Measurements from ENCODE around the gene MRPL17.
"Not testable (repeated sequence)": the region's sequence is repeated elsewhere in the genome, so short reads cannot be mapped to it uniquely, and the experiment has no call there.

Gene MRPL17

GRCh38 chr11:6703247-6704063 lies 20.3 kb upstream of the MRPL17 start:
- Histone ChIP-seq H3K4me3 (replicated peaks; ENCODE audit: low read depth, low read length) (no peak overlapping the region), H3K36me3 (ENCODE audit: control insufficient read depth, insufficient read depth, low read length) (peaks cover 1% of the 10 kb centered on the region; the same call in 1 of the 2 replicates), H3K27me3 (replicated peaks; ENCODE audit: control insufficient read depth, insufficient read depth, low read length) (no peaks in the 10 kb centered on the region)
- DNase-seq (ENCODE audit: extremely low read depth, insufficient read length), result no peak
- TF ChIP-seq CTCF (IDR thresholded peaks at IDR 0.05; ENCODE audit: insufficient read depth, low read length, poor library complexity, severe bottlenecking), result peak; percentile 50

DNA sequence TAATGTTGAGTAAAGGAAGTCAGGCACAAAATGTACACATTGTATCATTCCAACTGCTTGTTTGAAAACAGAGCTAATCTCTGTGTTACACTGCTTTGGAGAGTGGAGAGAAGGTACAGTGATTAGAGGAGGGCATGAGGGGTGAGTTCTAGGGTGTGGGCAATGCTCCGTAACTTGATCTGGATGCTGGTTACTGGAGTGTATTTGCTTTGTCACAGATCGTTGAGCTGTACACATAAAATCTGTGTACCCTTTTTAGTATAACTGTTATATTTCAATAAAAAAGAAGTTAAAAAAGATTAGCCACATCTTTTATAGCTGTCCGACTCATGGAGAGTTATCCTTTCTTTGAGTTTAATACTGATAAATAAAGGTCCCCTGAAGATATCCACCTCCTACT lies 18.8 kb upstream of the MRPL17 start:
- not testable (repeated sequence) for H3K27me3 ChIP-seq (replicated peaks; ENCODE audit: control insufficient read depth, insufficient read depth, low read length); DNase-seq (ENCODE audit: extremely low read depth, insufficient read length); H3K4me3 ChIP-seq (replicated peaks; ENCODE audit: low read depth, low read length); H3K36me3 ChIP-seq (ENCODE audit: control insufficient read depth, insufficient read depth, low read length)

DNA sequence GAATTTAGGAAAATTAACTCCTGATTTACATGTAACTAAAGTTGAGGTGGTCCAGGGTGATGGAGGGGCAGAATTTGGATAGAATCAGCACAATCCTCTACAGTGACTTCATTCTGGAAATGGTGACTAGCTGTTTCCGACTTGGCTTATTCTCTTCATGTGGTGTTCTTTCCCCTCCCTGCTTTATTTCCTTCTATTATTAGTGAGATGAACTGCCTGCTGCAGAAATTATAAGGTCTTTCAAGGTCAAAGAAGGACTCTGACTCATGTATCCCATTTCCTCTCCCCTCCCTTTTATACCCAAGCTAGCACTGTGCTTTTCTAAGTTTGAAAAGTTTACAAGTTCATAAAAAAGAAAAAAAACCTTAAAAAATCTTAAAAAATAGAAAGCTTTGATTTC lies 12.2 kb upstream of the MRPL17 start:
- Histone ChIP-seq H3K4me3 (replicated peaks; ENCODE audit: low read depth, low read length) (no peak overlapping the region), H3K36me3 (ENCODE audit: control insufficient read depth, insufficient read depth, low read length) (no peaks in the 10 kb centered on the region), H3K27me3 (replicated peaks; ENCODE audit: control insufficient read depth, insufficient read depth, low read length) (no peaks in the 10 kb centered on the region)
- no peak for DNase-seq (ENCODE audit: extremely low read depth, insufficient read length)
- TF ChIP-seq CTCF (IDR thresholded peaks at IDR 0.05; ENCODE audit: insufficient read depth, low read length, poor library complexity, severe bottlenecking), result no peak

- Histone ChIP-seq H3K27me3 (replicated peaks; ENCODE audit: control insufficient read depth, insufficient read depth, low read length) (no peaks in the 10 kb centered on the region), H3K36me3 (ENCODE audit: control insufficient read depth, insufficient read depth, low read length) (no peaks in the 10 kb centered on the region), H3K4me3 (replicated peaks; ENCODE audit: low read depth, low read length) (no peak overlapping the region)
- no peak for TF ChIP-seq CTCF (IDR thresholded peaks at IDR 0.05; ENCODE audit: insufficient read depth, low read length, poor library complexity, severe bottlenecking)
- no peak for DNase-seq (ENCODE audit: extremely low read depth, insufficient read length)
These were observed 11.0 kb upstream of the MRPL17 start for GRCh38 chr11:6694229-6694535.

- no peaks in the 10 kb centered on the region for H3K36me3 ChIP-seq (ENCODE audit: control insufficient read depth, insufficient read depth, low read length)
- TF ChIP-seq CTCF (IDR thresholded peaks at IDR 0.05; ENCODE audit: insufficient read depth, low read length, poor library complexity, severe bottlenecking), result no peak
- no peak overlapping the region for H3K4me3 ChIP-seq (replicated peaks; ENCODE audit: low read depth, low read length)
- no peaks in the 10 kb centered on the region for H3K27me3 ChIP-seq (replicated peaks; ENCODE audit: control insufficient read depth, insufficient read depth, low read length)
- DNase-seq (ENCODE audit: extremely low read depth, insufficient read length), result no peak
These were observed 10.4 kb upstream of the MRPL17 start for GRCh38 chr11:6693342-6694228.

DNA sequence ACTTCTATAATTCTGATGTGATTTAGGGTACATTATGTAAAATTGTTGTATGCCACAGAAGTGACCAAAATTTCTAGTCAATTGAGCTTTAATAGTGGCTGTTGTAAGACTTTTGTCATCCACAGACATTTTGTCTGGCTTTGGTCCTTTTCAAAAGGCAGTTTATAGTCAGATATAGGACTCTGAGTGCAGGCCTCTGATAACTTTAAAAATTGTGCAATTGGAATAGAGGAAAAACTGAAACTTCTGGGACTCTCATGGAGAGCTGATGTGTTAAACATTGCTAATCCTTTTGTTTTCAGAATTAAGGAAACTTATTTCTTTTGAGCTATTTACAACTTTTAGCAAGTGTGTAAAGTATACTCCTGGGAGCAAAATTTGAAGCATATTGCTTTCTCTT lies 9.0 kb upstream of the MRPL17 start:
- Histone ChIP-seq H3K4me3 (replicated peaks; ENCODE audit: low read depth, low read length) (no peak overlapping the region), H3K27me3 (replicated peaks; ENCODE audit: control insufficient read depth, insufficient read depth, low read length) (no peaks in the 10 kb centered on the region), H3K36me3 (ENCODE audit: control insufficient read depth, insufficient read depth, low read length) (no peaks in the 10 kb centered on the region)
- TF ChIP-seq CTCF (IDR thresholded peaks at IDR 0.05; ENCODE audit: insufficient read depth, low read length, poor library complexity, severe bottlenecking), result no peak
- DNase-seq (ENCODE audit: extremely low read depth, insufficient read length), result no peak

DNA sequence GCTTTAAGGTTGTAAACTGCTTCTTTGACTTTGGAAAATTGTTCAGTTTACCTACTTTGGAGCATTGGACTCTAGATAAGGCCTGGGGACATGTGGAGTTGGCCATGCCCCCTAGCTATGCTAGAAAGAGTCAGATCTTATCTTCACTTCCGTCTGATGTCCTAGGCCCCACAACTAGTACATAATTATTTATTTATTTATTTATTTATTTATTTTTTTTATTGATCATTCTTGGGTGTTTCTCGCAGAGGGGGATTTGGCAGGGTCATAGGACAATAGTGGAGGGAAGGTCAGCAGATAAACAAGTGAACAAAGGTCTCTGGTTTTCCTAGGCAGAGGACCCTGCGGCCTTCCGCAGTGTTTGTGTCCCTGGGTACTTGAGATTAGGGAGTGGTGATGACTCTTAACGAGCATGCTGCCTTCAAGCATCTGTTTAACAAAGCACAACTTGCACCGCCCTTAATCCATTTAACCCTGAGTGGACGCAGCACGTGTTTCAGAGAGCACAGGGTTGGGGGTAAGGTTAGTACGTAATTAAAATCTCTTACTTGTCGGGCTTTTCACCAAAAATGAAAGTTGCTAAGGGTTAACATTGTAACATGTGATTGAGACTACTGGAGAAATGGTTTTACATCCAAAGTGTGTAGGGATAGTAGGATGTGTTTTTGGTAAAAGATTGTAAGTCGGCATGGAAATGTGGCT lies 7.4 kb upstream of the MRPL17 start:
- H3K36me3 ChIP-seq (ENCODE audit: control insufficient read depth, insufficient read depth, low read length); DNase-seq (ENCODE audit: extremely low read depth, insufficient read length); H3K4me3 ChIP-seq (replicated peaks; ENCODE audit: low read depth, low read length); H3K27me3 ChIP-seq (replicated peaks; ENCODE audit: control insufficient read depth, insufficient read depth, low read length): not testable (repeated sequence)
